Islet of Langerhans (tissue), 1 donor: ENCODE data around the gene VPS25.
"Not testable (repeated sequence)": the region's sequence is repeated elsewhere in the genome, so short reads cannot be mapped to it uniquely, and the experiment has no call there.

ENCODE experiments used
- FAIRE-seq: peaks from one replicate; lab custom pipeline; 2011; peaks lifted over from hg19 to GRCh38; lab: Jason Lieb, UNC

The VPS25 gene

DNA sequence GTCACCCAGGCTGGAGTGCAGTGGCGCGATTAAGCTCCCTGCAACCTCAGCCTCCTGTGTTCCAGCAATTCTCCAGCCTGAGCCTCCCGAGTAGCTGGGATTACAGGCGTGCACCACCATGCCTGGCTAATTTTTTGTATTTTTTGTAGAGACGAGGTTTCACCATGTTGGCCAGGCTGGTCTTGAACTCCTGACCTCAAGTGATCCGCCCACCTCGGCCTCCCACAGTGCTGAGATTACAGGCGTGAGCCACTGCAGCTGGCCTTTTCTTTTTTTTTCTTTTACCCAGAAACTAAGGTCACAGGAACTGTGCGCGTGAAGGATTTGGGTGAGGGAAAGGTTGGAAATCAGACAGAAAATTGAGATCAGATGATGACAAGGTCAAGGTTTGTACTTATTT, 3.3 kb upstream of the VPS25 start:
- not testable (repeated sequence) for FAIRE-seq

- FAIRE-seq, result no peak
Measured at GRCh38 chr17:42772945-42773289, 332 bp upstream of the VPS25 start.

DNA sequence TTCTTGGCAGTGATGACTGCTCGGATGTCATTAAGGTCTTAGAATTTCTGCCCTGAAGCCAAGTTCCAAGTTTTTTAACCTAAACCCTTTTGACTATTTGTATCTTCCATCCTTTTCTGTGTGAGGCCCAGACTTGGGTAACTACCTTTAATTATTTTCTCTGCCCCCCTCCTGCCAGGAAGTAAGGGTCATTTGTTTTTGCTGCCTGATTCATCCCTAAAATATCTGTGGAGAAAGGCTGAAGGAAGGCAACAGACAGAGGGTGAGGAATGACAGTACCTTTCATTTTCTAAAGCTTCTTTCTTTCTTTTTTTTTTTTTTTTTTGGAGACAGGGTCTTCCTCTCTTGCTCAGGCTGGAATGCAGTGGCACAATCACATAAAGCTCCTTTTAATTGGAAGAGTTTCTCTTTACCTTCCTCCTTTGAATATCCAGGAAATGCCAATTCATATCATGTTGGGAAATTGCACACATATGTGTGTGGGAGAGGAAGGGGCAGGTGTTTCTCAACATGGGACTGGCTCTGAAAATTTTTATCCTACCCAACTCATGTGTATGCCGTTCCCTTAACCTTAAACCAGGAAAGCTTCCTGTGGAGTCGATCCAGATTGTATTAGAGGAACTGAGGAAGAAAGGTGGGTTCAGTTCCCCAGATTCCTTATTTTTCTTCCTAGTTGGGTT, 957 bp downstream of the VPS25 start:
- FAIRE-seq, result no peak

- FAIRE-seq, result no peak
Measured at GRCh38 chr17:42775534-42776098, 2.4 kb downstream of the VPS25 start.

GRCh38 chr17:42778570-42778969, 5.3 kb downstream of the VPS25 start:
- FAIRE-seq, result no peak

DNA sequence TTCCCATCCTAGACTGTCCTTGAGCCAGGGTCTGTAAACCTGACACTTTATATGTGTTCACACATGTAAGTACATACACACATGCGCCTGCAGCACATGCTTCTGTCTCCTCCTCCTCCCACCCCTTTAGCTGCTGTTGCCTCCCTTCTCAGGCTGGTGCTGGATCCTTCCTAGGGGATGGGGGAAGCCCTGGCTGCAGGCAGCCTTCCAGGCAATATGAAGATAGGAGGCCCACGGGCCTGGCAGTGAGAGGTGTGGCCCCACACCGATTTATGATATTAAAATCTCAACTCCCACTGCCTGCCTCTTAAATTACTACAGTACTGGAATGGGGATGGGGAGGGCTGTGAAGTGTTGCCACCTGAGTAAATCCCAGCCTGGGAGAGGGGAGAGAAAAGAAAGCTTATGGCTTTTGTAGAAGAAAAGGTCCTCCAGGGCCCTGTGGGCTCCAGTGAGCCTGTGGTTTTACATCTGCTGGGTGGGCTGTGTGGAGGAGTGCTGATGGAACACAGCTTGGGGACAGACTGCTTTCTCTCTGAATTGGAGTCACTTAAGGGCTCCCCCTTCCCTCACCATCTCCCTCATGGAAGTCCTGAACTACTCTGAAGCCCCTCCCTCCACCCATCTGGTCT, 6.2 kb downstream of the VPS25 start:
- no peak for FAIRE-seq

GRCh38 chr17:42779936-42780850, 6.9 kb downstream of the VPS25 start, which contains the start of gene WNK4:
WNK4 (plus strand) TSS chr17:42780610; CDS start chr17:42780699, 89 bp downstream.
- no peak for FAIRE-seq

GRCh38 chr17:42780851-42781638, 7.8 kb downstream of the VPS25 start:
- FAIRE-seq, result no peak

- no peak for FAIRE-seq
Measured at GRCh38 chr17:42781639-42782165, 8.5 kb downstream of the VPS25 start.

DNA sequence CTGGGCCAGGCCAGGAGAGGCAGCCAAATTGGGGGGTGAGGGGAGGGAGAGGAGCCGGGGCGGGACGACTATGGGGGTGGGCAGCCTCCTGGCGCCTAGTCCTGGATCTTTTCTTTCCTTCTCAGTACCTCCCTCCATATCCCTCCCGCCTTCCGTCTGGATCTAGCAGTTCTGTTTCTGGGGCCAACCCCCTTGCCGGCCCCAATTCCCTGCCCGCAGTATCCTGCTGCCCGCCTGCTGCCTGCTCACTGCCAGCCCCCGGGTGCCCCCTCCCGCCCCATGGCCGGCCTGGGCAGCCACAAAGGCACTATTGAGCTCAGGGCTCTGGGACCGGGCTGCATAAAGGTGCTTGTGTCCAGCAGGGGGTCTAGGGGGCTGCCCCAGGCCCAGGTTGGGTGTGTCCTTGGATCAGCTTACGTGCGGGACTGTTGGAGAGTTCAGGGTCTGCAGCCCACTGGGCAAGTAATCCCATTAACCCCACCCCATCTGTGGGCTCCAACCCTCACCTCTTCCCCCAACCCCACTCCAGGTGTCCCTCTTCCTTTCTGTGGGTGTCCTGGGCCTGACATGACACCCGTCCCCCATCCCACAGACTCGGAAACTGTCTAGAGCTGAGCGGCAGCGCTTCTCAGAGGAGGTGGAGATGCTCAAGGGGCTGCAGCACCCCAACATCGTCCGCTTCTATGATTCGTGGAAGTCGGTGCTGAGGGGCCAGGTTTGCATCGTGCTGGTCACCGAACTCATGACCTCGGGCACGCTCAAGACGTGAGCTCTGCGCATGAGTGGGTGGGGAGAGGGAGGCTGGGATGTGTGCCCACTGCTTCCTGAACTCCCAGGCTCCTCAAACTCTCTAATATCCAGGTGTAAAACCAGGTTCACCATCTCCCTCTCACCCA, 9.2 kb downstream of the VPS25 start:
- FAIRE-seq, result no peak

DNA sequence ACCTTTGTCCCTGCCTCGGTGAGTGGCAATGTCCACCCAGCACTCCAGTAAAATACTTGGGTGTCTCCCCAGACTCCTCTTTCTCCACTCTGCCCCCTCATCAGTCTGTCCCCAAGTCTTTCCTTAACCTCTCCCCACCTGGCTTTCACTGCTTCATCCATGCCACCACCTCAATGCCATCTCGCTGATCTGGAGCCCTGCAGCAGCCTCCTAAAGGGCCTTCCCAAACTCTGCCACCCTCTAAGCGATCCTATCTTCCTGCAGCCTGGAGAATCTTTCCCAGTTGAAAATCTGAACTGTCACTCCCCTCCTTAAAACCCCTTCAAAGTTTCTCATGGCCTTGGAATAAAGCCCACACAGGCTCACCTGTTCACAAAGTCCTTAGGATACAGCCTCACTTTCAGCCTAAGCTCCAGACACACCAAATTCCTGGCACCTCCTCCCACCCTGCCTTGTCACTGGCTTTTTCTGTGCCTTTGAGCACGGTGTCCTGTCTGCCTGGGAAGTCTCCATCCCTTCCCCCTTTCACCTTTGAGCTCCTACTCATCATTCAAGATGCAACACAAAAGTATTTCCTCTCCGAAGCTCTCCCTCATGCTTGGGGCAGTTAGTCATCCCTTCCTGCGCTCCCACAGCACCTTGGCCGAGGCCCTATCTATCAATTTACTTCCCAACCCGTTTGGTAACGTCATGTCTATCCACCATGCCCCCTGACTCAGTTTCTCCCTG, 10.0 kb downstream of the VPS25 start:
- FAIRE-seq, result no peak

DNA sequence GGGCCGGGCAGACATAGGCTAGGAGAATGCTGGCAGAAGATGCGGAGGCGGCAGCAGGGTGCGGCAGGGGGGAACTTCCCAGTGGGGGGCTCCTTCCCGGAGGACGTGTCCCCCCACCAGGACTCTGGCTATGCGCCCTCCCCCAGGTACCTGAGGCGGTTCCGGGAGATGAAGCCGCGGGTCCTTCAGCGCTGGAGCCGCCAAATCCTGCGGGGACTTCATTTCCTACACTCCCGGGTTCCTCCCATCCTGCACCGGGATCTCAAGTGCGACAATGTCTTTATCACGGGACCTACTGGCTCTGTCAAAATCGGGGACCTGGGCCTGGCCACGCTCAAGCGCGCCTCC, 10.5 kb downstream of the VPS25 start:
- FAIRE-seq, result no peak

GRCh38 chr17:42784409-42784808, 11.2 kb downstream of the VPS25 start:
- FAIRE-seq, result no peak

DNA sequence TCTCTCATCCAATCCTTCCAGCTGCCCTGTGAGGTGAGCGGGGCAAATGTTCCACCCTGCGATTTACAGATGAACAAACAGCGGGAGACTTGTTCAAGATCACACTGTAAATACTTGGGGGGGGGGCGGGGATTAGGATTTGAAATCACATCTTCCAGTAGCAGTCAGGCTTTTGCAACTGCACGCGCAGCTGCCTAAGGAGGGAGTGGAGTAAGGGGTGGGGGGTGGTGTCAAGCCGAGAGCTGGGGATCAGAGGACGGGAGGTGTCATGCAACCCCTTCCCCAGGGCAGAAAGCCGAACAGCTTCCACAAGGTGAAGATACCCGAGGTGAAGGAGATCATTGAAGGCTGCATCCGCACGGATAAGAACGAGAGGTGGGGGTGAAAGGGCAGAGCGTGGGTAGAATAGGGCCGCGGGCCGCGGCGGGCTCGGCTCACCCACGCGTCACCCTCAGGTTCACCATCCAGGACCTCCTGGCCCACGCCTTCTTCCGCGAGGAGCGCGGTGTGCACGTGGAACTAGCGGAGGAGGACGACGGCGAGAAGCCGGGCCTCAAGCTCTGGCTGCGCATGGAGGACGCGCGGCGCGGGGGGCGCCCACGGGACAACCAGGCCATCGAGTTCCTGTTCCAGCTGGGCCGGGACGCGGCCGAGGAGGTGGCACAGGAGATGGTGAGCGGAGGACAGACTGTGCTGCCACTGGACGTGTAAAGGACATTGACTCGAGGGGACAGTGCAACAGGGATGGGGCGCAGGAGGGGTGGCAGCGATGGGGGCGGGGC, 11.8 kb downstream of the VPS25 start:
- FAIRE-seq, result no peak

DNA sequence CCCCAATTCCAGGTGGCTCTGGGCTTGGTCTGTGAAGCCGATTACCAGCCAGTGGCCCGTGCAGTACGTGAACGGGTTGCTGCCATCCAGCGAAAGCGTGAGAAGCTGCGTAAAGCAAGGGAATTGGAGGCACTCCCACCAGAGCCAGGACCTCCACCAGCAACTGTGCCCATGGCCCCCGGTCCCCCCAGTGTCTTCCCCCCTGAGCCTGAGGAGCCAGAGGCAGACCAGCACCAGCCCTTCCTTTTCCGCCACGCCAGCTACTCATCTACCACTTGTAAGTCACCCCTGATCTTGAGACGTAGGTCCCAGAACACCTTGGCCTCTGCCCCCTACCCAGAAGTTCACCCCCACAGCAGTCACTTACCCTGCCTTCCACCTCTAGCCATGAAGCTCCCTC, 14.0 kb downstream of the VPS25 start:
- FAIRE-seq, result no peak

DNA sequence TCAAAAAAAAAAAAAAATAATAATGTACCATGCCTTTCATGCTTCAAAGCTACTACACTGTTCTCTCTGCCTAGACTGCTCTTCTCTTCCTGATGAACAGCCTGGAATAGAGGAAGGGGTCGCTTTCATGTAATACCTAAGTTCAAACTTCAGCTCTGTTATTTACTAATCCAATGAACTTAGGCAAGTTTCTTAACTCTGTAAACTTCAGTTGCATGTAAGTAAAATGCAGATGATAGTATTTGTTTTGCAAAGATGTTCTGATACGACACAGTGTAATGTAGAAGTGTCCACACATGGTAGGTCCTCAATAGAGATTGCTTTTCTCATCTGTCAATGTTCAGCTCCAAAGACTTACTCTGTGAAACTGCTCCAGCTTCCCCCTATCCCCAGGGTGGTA, 18.7 kb downstream of the VPS25 start:
- no peak for FAIRE-seq

GRCh38 chr17:42792545-42792944, 19.3 kb downstream of the VPS25 start:
- no peak for FAIRE-seq

DNA sequence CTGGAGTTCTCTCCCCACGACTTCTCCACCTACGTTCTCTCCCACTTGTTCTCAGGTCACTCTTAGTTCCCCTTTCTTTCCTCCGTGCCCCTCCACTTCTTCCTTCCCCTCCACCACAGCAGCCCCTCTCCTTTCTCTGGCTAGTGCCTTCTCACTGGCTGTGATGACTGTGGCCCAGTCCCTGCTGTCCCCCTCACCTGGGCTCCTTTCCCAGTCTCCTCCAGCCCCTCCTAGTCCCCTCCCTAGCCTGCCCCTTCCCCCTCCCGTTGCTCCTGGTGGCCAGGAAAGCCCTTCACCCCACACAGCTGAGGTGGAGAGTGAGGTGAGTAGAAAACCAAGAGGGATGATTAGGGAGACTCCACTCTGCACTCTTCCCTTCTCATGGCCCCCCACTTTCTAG, 21.8 kb downstream of the VPS25 start:
- no peak for FAIRE-seq

DNA sequence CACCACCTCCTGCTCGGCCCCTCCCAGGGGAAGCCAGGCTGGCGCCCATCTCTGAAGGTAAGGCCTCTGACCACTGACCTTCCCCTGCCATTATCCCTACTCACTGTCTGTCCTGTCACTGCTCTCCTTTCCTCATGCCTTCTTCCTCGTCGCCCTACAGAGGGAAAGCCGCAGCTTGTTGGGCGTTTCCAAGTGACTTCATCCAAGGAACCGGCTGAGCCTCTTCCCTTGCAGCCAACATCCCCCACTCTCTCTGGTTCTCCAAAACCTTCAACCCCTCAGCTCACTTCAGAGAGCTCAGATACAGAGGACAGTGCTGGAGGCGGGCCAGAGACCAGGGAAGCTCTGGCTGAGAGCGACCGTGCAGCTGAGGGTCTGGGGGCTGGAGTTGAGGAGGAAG, 22.2 kb downstream of the VPS25 start:
- no peak for FAIRE-seq
